Measurements from ENCODE around the gene NGEF. TPM values are rescaled to one million over a fixed set of nuclear protein-coding genes. Genes with fewer than 3 reads are reported as not detected.

Gene NGEF
- total RNA-seq, 4 donors from 2014 or later, result 14.4 to 25.0 (median 17.9) TPM

DNA sequence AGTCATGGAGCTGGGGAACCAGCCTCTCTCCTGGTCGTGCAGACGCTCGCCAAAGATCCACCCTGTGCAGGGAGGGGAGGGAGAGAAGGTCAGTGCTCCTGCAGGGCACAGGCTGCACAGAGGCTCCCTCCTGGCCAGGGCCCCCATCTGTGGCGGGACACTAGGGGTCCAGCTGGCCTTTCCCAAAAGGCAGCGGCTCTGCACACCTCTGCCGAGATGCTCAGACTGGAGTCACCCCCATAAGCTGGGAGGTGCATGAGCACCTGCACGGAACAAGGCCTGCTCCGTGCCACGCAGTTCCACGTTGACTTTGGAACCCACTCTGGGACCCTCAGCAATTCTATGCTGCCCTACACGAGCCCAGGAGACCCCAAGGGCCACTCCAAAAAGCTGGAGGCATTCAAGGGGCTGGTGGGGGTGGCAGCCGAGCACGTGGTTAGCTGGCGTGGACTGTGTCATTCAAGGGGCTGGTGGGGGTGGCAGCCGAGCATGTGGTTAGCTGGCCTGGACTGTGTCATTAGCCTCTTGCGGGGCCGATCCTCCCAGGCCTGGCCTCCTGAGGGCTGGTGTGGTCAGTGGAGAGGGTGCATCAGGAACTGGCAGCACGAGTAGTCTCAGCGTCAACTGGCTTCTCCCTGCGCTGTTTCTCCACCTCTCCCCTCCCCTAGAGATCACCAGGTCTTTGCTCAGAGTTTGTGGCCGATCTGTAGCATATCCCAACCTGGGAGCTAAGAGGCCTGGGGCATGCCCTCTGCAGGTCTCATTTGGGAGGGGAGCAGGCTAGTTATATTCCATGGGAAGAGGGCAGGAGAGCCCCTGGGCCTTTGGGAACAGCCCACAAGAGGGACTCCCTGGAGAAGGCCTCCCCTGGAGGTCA, 133.2 kb downstream of the NGEF start:
- no peak for TF ChIP-seq POLR2AphosphoS5 (IDR thresholded peaks at IDR 0.05)
- TF ChIP-seq POLR2A (IDR thresholded peaks at IDR 0.05), result no peak
- TF ChIP-seq EP300 (IDR thresholded peaks at IDR 0.05), result no peak
- TF ChIP-seq, protein P1, sequence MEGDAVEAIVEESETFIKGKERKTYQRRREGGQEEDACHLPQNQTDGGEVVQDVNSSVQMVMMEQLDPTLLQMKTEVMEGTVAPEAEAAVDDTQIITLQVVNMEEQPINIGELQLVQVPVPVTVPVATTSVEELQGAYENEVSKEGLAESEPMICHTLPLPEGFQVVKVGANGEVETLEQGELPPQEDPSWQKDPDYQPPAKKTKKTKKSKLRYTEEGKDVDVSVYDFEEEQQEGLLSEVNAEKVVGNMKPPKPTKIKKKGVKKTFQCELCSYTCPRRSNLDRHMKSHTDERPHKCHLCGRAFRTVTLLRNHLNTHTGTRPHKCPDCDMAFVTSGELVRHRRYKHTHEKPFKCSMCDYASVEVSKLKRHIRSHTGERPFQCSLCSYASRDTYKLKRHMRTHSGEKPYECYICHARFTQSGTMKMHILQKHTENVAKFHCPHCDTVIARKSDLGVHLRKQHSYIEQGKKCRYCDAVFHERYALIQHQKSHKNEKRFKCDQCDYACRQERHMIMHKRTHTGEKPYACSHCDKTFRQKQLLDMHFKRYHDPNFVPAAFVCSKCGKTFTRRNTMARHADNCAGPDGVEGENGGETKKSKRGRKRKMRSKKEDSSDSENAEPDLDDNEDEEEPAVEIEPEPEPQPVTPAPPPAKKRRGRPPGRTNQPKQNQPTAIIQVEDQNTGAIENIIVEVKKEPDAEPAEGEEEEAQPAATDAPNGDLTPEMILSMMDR (IDR thresholded peaks at IDR 0.05), result no peak
- WGBS, result 88% methylated on average over 15 of the region's 21 CpGs

DNA sequence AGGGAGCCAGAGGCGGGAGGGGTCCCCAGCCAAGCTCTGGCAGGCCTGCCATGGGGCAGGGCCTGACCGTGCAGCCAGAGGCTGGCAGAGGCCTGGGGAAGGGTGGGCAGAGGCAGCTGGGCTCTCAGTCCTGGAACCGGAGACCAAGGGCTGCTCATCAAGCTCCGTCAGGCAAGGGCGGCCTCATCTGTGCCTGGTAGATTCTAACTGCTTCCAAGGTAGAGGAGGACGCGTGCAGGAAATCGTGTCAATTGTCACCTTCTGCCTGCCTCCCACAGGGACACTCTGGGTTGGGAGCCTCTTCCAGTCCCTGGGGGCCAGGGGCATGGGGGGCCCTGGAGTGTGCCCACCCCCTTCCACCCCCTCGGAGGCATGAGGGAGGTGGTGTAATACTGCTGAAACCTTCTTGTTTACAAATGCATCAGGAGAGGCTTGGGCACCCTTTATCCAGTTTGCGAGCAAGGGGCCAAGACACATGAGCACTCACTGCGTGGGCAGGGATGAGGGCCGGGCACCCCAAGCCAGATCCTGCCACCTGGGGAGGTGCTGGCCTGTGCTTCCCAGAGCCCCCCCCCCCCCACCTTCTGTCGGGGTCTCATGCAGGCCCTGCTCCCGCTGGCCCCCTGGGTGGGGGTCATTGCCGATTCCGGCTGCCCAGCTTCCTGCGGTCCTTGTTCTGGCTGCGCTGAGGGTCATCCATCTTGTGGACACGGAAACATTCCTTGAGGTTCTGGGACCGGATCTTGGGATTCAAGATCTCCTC, 134.0 kb downstream of the NGEF start:
- Histone ChIP-seq H3K9me3 (no peaks in the 10 kb centered on the region), H3K4me3 (no peak overlapping the region), H3K27ac (no peak overlapping the region), H3K27me3 (peaks cover 20% of the 10 kb centered on the region), H3K36me3 (peaks cover 10% of the 10 kb centered on the region), H3K4me1 (peaks cover 20% of the 10 kb centered on the region)
- WGBS, result 88% methylated on average over 13 of the region's 20 CpGs
- TF ChIP-seq, protein P1 (IDR thresholded peaks at IDR 0.05), result no peak
- TF ChIP-seq POLR2A (IDR thresholded peaks at IDR 0.05) (no peak), EP300 (IDR thresholded peaks at IDR 0.05) (no peak), POLR2AphosphoS5 (IDR thresholded peaks at IDR 0.05) (no peak)
- peak in 1 of 2 donors; percentile 75 for DNase-seq (ENCODE audit: low spot score in 2 of 2)

More for the DNA sequence above, 133.2 kb downstream of the NGEF start:
- H3K4me1 ChIP-seq, result peaks cover 21% of the 10 kb centered on the region
- no peak overlapping the region for H3K4me3 ChIP-seq
- H3K36me3 ChIP-seq, result peaks cover 10% of the 10 kb centered on the region
- H3K27me3 ChIP-seq, result peaks cover 20% of the 10 kb centered on the region
- DNase-seq (ENCODE audit: low spot score in 2 of 2), result peak; percentile 55 to 74
- no peak overlapping the region for H3K27ac ChIP-seq
- H3K9me3 ChIP-seq, result no peaks in the 10 kb centered on the region

DNA sequence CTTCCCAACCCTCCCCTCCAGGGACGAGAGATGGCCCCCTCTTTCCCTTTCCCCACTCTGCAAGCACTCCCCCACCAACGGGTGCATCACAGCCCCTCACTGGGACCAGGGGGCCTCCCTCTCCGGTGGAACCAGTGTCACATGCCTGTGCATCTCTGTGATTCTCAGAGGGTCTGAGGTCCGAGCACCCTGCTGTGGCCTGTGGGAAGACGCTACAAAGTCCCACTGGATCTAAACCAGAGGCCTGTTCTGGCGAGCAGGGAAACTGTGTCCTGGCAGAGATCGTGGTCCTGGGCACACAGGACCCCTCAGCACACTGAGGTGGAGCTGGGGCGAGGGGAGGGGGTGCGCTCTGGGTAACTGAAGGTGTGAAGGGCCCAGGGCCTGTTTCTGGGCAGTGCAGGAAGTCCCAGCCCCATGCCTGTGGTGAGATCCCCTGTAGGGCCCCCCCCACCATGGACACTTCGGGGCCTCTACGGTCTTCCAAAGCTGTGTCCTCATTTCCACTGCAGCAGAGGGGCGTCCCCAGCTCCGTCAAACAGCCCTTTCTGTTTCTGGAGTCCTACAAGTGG, 135.0 kb downstream of the NGEF start:
- Histone ChIP-seq H3K4me1 (peaks cover 22% of the 10 kb centered on the region), H3K36me3 (peaks cover 4% of the 10 kb centered on the region), H3K27ac (no peak overlapping the region), H3K4me3 (no peak overlapping the region), H3K9me3 (no peaks in the 10 kb centered on the region), H3K27me3 (peaks cover 20% of the 10 kb centered on the region)
- WGBS, result 89% methylated on average over 13 of the region's 13 CpGs
- no peak for TF ChIP-seq POLR2AphosphoS5 (IDR thresholded peaks at IDR 0.05)
- peak in 1 of 2 donors; percentile 72 for DNase-seq (ENCODE audit: low spot score in 2 of 2)

DNA sequence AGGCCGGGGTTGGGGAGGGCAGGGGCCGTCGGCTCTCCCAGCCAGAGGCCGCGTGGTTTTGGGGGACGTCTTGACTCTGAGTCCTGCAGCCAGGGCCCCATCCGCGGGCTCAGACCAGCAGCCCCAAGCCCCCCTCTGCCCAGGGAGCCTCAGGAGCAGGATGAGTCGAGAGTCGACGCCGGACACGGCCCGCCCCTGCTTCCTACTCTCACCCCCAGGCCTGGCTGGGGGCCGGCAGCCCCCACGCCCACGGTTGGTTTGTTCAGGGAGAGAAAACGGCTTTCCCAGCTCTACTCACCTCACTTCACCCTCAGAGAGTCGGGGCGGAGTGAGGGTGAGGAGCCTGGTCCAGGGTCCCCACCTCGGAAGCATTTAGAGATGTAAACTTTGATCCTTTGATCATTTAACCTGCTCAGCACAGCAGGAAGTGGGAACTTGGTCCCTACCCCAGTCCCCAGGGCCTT, 136.0 kb downstream of the NGEF start:
- DNase-seq (ENCODE audit: low spot score in 2 of 2), result peak in 1 of 2 donors; percentile 78

More for the DNA sequence above, 136.0 kb downstream of the NGEF start:
- Histone ChIP-seq H3K4me3 (peak overlapping the region; percentile 71), H3K9me3 (no peaks in the 10 kb centered on the region), H3K27me3 (peaks cover 20% of the 10 kb centered on the region), H3K4me1 (peaks cover 25% of the 10 kb centered on the region), H3K36me3 (no peaks in the 10 kb centered on the region), H3K27ac (peak overlapping the region; percentile 1)
- WGBS, result 48% methylated on average over 5 of the region's 21 CpGs
- TF ChIP-seq POLR2AphosphoS5 (IDR thresholded peaks at IDR 0.05) (no peak), EP300 (IDR thresholded peaks at IDR 0.05) (no peak), POLR2A (IDR thresholded peaks at IDR 0.05) (no peak)
- TF ChIP-seq, protein P1 (IDR thresholded peaks at IDR 0.05), result no peak

All from suprapubic skin (tissue), 4 donors.